Calu3 (cell line): Measurements from ENCODE around the gene COL8A2. TPM values are rescaled to one million over a fixed set of nuclear protein-coding genes. Genes with fewer than 3 reads are reported as not detected.

Experiments used
- BruUV-seq: library from RNA; stranded (reverse); fragments of 400-500 nt; replicated peaks from 2 replicates; lab custom pipeline; 2021; lab: Mats Ljungman, UMichigan
- CTCF ChIA-PET: fragments of 300-600 bp; sonication (Branson Sonifier 250); formaldehyde crosslinking; loops from one replicate; lab custom pipeline; 2022; ENCODE audit warnings: antibody characterized with exemption; lab: Charles Lee
- DNase-seq: peaks from one replicate; pipeline ENCODE4 v3.0.0; 2022
- H3K27ac Mint-ChIP-seq: one replicate; pipeline ENCODE4 v1.8.0; 2022; ENCODE audit warnings: mixed read lengths; ENCODE audit not compliant: unreplicated experiment
- H3K27me3 Mint-ChIP-seq: one replicate; pipeline ENCODE4 v1.8.0; 2022; ENCODE audit warnings: mixed read lengths; ENCODE audit not compliant: unreplicated experiment
- H3K36me3 Mint-ChIP-seq: one replicate; pipeline ENCODE4 v1.8.0; 2022; ENCODE audit warnings: mild to moderate bottlenecking, moderate library complexity, mixed read lengths; ENCODE audit not compliant: insufficient read depth, unreplicated experiment
- H3K4me1 Mint-ChIP-seq: one replicate; pipeline ENCODE4 v1.8.0; 2022; ENCODE audit warnings: mild to moderate bottlenecking, low read depth, mixed read lengths; ENCODE audit not compliant: unreplicated experiment
- H3K4me3 Mint-ChIP-seq: one replicate; pipeline ENCODE4 v1.8.0; 2022; ENCODE audit warnings: mild to moderate bottlenecking, low read depth, moderate library complexity, mixed read lengths; ENCODE audit not compliant: unreplicated experiment
- H3K9me3 Mint-ChIP-seq: one replicate; pipeline ENCODE4 v1.8.0; 2022; ENCODE audit warnings: low read depth, mixed read lengths; ENCODE audit not compliant: unreplicated experiment
- intact Hi-C: fragments of 100-400 bp; cut with micrococcal nuclease; formaldehyde crosslinking; loops from one replicate; pipeline ENCODE4 v1.10.0; 2022; ENCODE audit not compliant: unreplicated experiment
- total RNA-seq: library from RNA; stranded (reverse); gene quantifications from 2 replicates; pipeline ENCODE4 v1.2.3, GENCODE V29; 2022
- TF ChIP-seq, protein P1 (sequence below): fragments of 200-600 bp; IDR thresholded peaks from one replicate; pipeline ENCODE4 v1.8.0; 2022; ENCODE audit warnings: antibody characterized with exemption; ENCODE audit not compliant: unreplicated experiment

Gene COL8A2
- total RNA-seq, 1 experiment from 2014 or later, result not detected

DNA sequence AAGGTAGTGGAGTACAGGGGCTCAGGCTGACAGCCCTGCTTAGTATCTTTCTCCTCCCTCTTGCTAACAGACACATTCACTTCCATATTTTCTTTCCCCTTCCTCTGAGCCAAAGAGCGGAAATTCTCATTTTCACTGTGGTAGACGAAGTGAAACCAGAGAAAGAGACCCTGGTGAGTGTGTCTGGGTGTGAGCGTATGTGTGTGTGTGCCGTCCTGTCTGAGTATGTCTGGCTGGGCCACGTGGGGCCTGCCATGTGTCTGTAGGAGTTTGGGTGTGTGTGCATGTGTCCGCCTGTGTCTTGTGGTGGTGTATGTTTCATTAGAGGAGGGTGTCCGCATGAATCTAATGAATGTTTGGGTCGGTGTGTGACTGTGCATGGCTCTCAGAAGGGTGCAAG is 1.7 kb downstream of the COL8A2 start:
- CTCF ChIA-PET, result no interaction called here
- DNase-seq, result no peak
- Mint-ChIP-seq H3K4me3 (no peak overlapping the region), H3K36me3 (no peaks in the 10 kb centered on the region), H3K9me3 (no peaks in the 10 kb centered on the region), H3K27me3 (peaks cover 53% of the 10 kb centered on the region), H3K27ac (no peak overlapping the region), H3K4me1 (no peaks in the 10 kb centered on the region)
- TF ChIP-seq, protein P1, sequence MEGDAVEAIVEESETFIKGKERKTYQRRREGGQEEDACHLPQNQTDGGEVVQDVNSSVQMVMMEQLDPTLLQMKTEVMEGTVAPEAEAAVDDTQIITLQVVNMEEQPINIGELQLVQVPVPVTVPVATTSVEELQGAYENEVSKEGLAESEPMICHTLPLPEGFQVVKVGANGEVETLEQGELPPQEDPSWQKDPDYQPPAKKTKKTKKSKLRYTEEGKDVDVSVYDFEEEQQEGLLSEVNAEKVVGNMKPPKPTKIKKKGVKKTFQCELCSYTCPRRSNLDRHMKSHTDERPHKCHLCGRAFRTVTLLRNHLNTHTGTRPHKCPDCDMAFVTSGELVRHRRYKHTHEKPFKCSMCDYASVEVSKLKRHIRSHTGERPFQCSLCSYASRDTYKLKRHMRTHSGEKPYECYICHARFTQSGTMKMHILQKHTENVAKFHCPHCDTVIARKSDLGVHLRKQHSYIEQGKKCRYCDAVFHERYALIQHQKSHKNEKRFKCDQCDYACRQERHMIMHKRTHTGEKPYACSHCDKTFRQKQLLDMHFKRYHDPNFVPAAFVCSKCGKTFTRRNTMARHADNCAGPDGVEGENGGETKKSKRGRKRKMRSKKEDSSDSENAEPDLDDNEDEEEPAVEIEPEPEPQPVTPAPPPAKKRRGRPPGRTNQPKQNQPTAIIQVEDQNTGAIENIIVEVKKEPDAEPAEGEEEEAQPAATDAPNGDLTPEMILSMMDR, result no peak
- intact Hi-C loops, result no loop called here
- no TSS peak for BruUV-seq

DNA sequence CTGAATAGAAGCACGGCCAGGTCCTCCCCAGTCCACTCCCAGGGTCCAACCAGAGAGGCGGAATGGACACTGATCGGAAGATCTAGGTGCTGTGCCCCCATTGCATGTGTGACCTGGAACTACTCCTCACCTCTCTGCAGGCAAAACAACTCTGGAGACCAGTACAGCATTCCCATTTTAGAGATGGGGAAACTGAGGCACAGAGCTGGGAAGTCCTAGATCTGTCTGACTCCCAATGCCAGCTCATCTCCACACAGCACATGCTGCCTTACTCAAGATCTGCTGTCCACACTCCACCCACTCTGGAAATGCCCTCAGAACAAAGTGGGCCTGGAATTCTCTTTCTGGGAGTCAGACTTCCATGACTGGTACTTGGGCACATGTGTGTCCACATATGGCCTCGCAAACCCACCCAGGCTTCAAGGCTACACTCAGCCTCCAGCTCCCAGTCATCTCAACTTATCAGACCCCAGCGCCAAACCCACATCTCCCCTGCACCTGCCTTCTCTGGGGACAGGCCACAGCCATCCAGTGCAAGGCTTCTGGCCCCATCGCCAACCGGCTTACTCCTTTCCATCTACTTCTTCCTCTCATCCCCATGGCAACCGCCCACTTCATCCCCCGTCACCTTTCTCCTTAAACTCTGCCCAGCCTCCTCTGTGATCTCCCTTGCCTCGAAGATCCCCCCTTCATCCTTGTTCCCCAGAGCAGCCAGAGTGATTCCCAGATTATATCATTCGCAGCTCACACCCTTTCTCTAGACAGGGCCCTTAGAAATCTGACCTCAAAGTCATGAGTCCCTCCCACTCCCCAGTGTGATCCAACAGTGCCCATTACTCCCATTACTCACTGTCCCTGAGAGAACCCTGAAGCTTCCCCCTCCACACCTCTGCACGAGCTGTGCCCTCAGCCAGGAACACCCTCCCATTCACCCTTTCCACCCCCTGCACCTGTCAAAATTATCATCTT is 2.7 kb downstream of the COL8A2 start:
- intact Hi-C loops, result no loop called here
- Mint-ChIP-seq H3K4me1 (no peaks in the 10 kb centered on the region), H3K27me3 (peaks cover 59% of the 10 kb centered on the region), H3K36me3 (no peaks in the 10 kb centered on the region), H3K9me3 (no peaks in the 10 kb centered on the region), H3K27ac (no peak overlapping the region), H3K4me3 (no peak overlapping the region)
- no peak for DNase-seq
- TF ChIP-seq, protein P1, result no peak
- CTCF ChIA-PET, result interaction anchor here (0.9 kb wide), 1 partner anchor 16 kb away, joined by 3 read pairs; no protein-coding TSS in a partner anchor
- no TSS peak for BruUV-seq

DNA sequence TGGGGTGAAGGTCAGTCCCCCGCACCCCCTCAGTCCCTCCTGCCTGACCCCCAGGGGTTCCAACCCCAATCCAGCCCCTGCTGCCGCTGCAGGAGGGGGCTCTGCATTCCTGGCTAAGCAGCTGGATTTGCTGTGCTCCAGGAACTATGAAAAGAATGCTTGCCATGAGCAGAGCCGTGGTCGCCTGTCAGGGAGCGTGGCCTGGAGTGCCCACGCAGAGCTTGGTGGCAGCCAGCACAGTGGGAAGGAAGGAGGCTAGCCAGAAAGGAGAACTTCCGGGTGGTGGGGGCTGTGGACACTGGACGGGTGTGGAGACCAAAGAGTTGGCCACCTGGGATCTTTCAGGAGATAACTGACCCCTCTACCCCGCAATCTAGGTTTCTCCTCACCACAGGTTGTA is 5.6 kb downstream of the COL8A2 start:
- Mint-ChIP-seq H3K4me3 (no peak overlapping the region), H3K9me3 (no peaks in the 10 kb centered on the region), H3K27me3 (peaks cover 47% of the 10 kb centered on the region), H3K4me1 (no peaks in the 10 kb centered on the region), H3K36me3 (no peaks in the 10 kb centered on the region), H3K27ac (no peak overlapping the region)
- BruUV-seq, result no TSS peak
- TF ChIP-seq, protein P1, result no peak
- CTCF ChIA-PET, result interaction anchor here (0.6 to 1.3 kb wide), 2 partner anchors 16 to 276 kb away, joined by 4 to 5 read pairs; no protein-coding TSS in a partner anchor
- DNase-seq, result no peak
- intact Hi-C loops, result no loop called here

DNA sequence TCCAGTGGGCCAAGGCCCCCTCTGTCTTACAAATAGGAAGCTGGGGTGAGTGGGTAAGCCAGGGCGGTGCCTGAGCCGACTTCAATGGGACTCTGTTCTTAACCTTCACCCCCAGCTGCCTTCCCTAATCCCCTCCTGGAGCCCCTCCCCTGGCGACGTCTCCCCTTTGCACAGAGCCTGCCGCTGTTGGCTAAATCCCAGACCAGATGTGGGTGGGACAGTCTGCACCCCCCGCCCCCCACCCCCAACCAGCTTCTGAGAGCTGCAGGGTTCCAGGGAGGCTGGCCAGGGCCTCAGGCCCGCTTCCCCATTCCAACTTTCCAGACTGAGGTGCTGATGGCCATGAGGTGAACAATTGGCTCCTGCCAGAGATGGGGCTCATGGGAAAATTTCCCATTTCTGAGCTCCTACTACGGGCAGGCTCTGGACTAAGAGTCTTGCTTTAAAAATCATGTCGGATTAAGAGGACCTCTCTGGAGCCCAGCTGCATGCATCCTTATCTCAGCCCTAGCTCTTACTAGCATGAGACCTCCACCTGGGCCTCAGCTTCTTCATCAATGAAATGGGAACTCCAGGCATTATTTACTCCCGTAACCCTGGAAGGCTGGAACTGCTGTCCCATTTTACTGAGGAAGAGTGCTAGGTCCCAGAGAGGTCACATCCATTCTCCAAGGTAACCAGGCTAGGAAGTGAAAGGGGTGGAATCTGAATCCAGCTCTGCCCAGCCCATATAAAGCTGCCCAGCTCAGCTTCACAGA is 6.4 kb downstream of the COL8A2 start:
- Mint-ChIP-seq H3K9me3 (no peaks in the 10 kb centered on the region), H3K27me3 (peaks cover 47% of the 10 kb centered on the region), H3K36me3 (no peaks in the 10 kb centered on the region), H3K4me3 (no peak overlapping the region), H3K27ac (no peak overlapping the region), H3K4me1 (no peaks in the 10 kb centered on the region)
- TF ChIP-seq, protein P1, result no peak
- intact Hi-C loops, result no loop called here
- BruUV-seq, result no TSS peak
- CTCF ChIA-PET, result interaction anchor here (0.7 to 1.3 kb wide), 2 partner anchors 15 to 17 kb away, joined by 4 to 8 read pairs; no protein-coding TSS in a partner anchor
- DNase-seq, result no peak
